ENCODE results near the gene ADA.
A peak's percentile ranks its signal among the peaks of the same experiment; 100 is the strongest.
"Not testable (repeated sequence)": the region's sequence is repeated elsewhere in the genome, so short reads cannot be mapped to it uniquely, and the experiment has no call there.

The ADA gene

DNA sequence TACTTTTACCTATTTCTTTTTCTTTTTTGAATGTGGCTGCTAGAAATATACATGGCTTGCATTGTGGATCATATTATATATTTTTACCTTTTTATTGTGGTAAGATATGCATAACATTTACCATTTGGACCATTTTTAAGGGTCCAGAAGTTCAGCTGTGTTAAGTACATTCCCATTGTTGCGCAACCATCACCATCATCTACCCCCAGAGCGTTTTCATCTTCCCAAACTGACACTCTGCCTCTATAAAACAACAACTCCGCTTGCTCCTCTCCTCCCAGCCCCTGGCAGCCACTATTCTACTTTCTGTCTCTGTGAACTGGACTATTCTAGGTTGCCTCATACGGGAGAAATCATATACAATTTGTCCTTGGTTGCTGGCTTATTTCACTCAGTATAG lies 35.4 kb upstream of the ADA start:
- Mint-ChIP-seq H3K36me3 (no peaks in the 10 kb centered on the region), H3K9me3 (peaks cover 2% of the 10 kb centered on the region), H3K27ac (no peak overlapping the region), H3K27me3 (peaks cover 41% of the 10 kb centered on the region), H3K4me3 (no peak overlapping the region), H3K4me1 (peaks cover 12% of the 10 kb centered on the region)
- ATAC-seq: no peak

DNA sequence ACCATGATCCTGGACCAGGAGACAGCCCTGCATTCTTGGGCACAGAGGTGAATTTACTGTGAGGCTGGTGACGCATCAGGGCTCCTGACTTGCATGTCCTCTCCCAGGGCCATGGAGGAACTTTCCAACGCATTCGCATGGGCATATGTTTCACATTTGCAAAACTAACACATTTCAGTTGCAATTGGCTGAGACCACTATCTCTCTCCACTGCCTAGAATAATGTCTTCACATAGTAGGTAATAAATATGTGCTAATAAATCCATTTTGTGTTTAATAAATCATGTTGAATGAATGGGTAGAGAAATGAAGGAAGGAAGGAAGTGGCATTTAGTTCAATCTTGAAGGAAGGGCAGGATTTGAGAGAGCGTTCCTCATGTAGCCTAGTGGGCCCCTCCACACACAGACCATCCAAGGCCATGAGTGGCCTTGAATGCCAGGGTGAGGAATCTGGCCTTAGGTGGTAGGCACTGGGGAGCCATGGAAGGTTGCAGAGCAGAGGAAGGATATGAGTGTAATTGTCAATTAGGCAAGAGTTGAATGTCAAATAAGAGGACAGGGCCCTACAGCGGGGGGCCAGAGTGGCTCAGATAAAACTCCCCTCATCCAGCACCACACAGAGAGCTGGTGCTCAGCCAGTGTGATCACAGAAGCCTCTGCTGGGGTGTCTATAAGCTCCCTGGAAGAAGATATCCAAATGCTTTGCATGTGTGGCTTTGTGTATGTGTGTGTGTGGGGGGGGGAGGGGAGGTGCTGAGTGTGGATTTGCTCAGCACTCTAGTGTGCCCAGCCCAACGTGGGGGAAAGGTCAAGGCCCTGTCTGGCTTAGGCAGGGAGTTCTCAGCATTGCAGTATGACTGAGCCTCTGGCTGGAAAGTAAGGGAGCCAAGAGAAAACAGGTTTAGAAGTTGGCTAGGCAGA lies 32.8 kb upstream of the ADA start:
- ATAC-seq: no peak
- peaks cover 12% of the 10 kb centered on the region for H3K4me1 Mint-ChIP-seq
- H3K27me3 Mint-ChIP-seq: peaks cover 26% of the 10 kb centered on the region
- H3K9me3 Mint-ChIP-seq: no peaks in the 10 kb centered on the region
- no peaks in the 10 kb centered on the region for H3K36me3 Mint-ChIP-seq
- H3K4me3 Mint-ChIP-seq: no peak overlapping the region
- H3K27ac Mint-ChIP-seq: no peak overlapping the region

DNA sequence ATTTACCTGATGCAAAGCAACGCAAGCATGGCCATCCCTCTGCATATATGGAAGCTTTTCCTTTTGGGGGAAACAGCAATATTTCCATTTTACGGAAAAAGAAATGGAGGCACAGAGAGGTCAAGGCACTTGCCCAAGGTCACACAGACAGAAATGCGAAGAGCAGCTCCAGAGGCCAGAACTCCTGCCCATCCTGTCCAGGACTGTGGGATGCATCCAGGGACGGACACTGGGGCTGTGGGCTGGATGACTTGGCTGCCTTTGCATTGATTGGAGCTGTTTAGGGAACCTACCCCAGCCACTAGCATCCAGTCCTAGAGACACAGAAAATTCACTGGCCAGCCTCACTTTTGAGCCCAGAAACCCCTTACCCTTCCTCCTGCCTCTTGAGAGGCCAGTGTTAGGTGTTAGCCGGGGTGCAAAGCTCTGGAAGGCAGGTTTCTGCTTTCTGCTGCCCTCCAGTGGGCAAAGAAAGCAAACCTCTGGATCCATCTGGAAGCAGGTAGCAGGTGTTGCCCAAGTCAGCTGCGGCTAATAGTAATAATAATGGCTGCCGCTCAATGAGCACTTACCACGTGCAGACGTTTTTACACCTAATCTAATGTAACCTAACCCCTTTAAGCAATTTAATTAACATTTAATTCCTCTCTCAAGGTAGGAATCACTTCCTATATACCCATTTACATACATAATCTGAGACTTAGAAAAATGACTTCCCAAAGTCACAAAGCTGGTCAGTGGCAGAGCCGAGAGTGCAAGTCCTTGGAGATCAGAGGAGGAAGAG lies 32.0 kb upstream of the ADA start:
- Mint-ChIP-seq H3K27ac (no peak overlapping the region), H3K4me1 (peaks cover 12% of the 10 kb centered on the region), H3K36me3 (no peaks in the 10 kb centered on the region), H3K4me3 (no peak overlapping the region), H3K27me3 (peaks cover 19% of the 10 kb centered on the region), H3K9me3 (no peaks in the 10 kb centered on the region)
- ATAC-seq: peak; percentile 80

DNA sequence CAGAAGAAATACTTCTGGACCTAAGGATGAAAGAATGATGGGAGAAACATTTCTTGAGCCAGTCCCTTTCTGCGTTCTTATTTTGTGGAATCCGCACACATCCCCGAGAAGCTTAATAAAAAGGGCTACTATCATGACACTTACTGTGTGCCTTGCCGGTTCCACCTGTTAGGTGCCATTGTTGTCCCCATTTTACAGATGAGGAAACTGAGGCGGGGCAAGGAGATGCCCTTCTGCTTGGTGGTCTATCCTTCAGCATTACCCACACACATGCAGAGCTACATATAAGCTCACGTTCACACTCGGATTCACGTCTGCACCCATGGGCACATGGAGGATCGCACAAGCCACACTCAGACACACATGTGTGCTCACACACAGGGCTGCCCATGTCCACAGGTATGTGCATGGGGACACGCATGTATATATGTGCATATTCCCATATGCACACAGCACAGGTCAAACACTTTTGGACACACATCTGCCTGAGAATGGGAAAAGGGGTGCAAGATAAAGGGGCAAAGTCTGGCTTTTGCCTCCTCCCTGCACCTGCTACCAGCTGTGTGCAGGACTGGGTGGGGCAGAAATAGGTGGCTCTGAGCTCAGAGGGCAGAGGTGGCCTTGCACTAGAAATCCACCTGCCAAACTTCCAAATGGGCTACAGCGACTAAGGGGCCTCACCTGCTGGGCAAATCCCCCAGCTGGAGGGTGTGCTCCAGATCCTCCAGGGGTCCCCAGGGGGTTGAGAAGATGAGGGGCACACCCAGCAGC lies 30.5 kb upstream of the ADA start:
- Mint-ChIP-seq H3K4me1 (peaks cover 12% of the 10 kb centered on the region), H3K27me3 (peaks cover 12% of the 10 kb centered on the region)
- no peak for ATAC-seq

DNA sequence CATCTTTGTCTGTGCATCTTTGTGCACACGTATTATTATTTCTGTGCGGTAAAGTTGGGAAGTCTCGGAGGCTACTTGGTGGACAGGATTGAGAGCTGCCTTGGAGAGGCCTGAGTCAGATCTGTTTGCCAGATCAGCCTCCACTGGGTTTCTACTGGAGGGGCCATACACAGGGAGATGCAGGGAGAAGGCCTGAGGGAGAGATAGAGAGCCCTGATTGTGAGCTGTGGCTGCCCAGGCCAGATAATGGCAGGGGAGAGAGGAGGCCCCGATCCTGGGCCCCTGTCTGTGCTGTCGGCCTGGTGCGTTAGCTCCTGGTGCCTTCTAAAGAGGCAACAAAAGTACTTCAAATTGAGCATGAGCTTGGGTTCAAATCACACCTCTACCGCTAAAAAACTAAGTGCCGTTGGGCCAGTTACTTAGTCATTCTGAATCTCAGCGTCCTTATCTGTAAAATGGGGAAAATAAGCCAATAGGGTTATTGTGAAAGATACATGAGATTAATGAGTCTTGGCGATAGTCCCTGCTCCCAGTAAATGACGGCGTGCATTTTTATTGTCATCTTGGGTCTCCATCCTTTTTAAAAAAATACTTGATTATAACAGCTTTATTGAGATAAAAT lies 27.6 kb upstream of the ADA start:
- Mint-ChIP-seq H3K9me3 (no peaks in the 10 kb centered on the region), H3K4me3 (no peak overlapping the region), H3K27me3 (no peaks in the 10 kb centered on the region), H3K27ac (no peak overlapping the region), H3K36me3 (no peaks in the 10 kb centered on the region), H3K4me1 (peaks cover 5% of the 10 kb centered on the region)
- no peak for ATAC-seq

More for the DNA sequence above, 30.5 kb upstream of the ADA start:
- Mint-ChIP-seq H3K4me3 (no peak overlapping the region), H3K9me3 (no peaks in the 10 kb centered on the region), H3K36me3 (no peaks in the 10 kb centered on the region), H3K27ac (no peak overlapping the region)

DNA sequence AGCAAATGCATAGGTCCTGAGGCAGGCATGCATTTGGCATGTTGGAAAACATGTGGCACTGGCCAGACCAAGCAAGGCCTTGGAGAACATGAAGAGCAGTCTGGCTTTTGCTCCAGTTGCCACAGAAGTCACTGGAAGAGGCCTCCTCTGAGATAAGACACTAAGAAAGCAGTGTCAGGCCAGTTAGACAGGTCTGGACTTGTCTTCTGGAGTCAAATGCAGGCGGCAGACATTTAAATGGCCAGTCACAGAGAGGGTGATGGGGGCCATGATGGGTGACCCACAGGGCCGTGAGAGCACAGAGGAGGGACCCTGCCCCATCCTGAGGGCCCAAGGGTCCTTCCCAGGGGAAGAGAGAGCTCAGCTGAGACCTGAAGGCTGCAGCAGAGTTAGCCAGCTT lies 26.7 kb upstream of the ADA start:
- peak; percentile 41 for ATAC-seq
- H3K4me1 Mint-ChIP-seq: no peaks in the 10 kb centered on the region
- H3K4me3 Mint-ChIP-seq: no peak overlapping the region
- no peaks in the 10 kb centered on the region for H3K27me3 Mint-ChIP-seq
- H3K36me3 Mint-ChIP-seq: no peaks in the 10 kb centered on the region
- no peak overlapping the region for H3K27ac Mint-ChIP-seq
- no peaks in the 10 kb centered on the region for H3K9me3 Mint-ChIP-seq

DNA sequence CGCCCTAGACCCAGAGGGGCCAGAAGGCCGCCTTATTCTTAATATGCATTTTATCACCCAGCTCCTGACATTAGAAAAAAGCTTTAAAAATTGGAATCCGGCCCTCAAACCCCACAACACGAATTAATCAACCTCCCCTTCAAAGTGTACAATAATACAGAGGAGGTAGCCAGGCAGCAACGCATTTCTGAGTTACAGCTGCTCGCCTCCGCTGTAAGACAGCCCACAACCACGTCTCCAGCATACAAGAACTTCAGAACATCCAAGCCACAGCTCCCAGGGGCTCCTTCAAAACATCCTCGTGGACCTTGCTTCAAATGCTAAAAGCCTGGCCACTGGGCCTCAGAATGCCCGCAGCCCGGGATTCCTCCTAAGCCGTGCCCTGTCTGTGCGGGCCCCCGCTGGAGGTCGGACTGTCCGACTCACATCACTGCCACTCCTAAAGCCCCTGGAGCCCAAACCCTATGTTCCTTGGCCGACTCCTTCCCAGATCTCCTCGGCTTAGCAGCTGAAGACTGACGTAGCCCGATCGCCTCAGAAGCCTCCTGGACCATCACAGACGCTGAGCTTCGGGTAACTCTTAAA lies 20.9 kb upstream of the ADA start:
- peaks cover 19% of the 10 kb centered on the region for H3K4me1 Mint-ChIP-seq
- not testable (repeated sequence) for H3K36me3 Mint-ChIP-seq, H3K4me3 Mint-ChIP-seq, H3K27me3 Mint-ChIP-seq, H3K27ac Mint-ChIP-seq, ATAC-seq, H3K9me3 Mint-ChIP-seq

DNA sequence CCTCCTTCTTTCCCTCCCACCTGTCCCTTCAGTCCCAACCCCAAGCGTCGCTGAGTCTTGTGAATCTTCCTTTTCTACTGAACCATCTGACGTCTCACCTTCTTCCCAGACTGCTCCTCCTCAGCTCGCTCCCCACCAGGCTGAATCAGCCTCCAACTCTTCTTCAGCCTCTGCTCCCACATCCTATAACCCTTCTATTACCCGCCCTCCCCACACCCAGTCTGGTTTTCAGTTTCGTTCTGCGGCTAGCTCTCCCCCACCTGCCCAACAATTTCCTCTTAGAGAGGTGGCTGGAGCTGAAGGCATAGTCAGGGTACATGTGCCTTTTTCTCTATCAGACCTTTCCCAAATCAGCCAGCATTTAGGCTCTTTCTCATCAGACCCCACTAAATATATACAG lies 20.0 kb upstream of the ADA start:
- peak; percentile 67 for ATAC-seq
- H3K9me3 Mint-ChIP-seq, H3K36me3 Mint-ChIP-seq, H3K27me3 Mint-ChIP-seq, H3K27ac Mint-ChIP-seq: not testable (repeated sequence)
- Mint-ChIP-seq H3K4me3 (peak overlapping the region; percentile 69), H3K4me1 (peaks cover 19% of the 10 kb centered on the region)

DNA sequence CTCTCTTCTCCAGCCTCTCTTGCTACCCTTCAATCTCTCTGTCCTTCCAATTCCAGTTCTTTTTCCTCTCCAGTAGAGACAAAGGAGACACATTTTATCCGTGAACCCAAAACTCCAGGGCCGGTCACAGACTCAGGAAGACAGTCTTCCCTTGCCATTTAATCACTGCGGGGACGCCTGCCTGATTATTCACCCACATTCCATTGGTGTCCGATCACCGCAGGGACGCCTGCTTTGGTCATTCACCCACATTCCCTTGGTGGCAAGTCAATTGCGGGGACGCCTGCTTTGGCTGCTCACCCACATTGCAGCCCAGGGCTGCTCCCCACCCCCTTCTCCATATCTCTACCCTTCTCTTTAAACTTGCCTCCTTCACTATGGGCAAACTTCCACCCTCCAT lies 19.4 kb upstream of the ADA start:
- H3K9me3 Mint-ChIP-seq, H3K36me3 Mint-ChIP-seq, ATAC-seq, H3K27ac Mint-ChIP-seq, H3K27me3 Mint-ChIP-seq, H3K4me3 Mint-ChIP-seq: not testable (repeated sequence)
- peaks cover 25% of the 10 kb centered on the region for H3K4me1 Mint-ChIP-seq

DNA sequence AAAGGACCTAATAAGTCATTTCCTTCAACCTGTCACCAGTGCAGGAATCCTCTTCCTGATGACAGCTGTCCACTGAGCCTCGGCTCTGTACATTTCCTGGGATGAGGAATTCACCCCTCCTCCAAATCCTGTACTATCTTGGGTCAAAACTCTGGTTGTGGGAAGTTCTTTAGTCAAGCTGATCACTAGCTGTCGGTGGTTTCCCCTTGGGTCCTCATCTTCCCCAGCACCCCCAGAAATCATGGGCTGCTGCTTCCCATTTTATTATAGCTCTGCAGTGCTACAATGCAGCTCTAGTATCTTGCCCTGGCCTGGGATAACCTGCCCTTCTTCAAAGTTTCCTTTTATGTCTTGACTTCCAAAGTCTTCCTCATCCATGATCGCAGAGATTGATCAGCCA lies 14.6 kb upstream of the ADA start:
- Mint-ChIP-seq H3K4me3 (no peak overlapping the region), H3K27ac (no peak overlapping the region), H3K27me3 (no peaks in the 10 kb centered on the region), H3K36me3 (no peaks in the 10 kb centered on the region), H3K9me3 (no peaks in the 10 kb centered on the region), H3K4me1 (peaks cover 25% of the 10 kb centered on the region)
- no peak for ATAC-seq

DNA sequence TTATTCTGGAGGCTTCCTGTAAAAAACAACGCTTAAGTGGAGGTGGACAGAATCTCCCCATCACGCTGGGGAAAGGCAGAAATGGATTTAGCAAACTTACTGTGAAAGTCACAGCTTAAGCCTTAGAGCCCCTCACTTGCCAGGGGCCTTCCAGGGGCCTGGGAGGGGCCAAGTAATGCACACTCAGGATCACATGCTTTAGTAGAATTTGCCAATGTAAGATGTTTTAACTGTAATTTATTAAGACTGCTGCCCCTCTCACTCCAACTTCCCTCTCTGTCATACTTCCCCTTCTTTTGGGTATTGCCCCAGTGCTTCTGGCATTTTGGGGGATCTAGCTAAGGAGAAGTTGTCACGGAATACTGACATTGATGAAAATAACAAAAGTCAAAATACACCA lies 12.6 kb upstream of the ADA start:
- no peaks in the 10 kb centered on the region for H3K36me3 Mint-ChIP-seq
- peak; percentile 49 for ATAC-seq
- no peak overlapping the region for H3K27ac Mint-ChIP-seq
- H3K4me1 Mint-ChIP-seq: peaks cover 20% of the 10 kb centered on the region
- H3K27me3 Mint-ChIP-seq: no peaks in the 10 kb centered on the region
- H3K9me3 Mint-ChIP-seq: no peaks in the 10 kb centered on the region
- no peak overlapping the region for H3K4me3 Mint-ChIP-seq

DNA sequence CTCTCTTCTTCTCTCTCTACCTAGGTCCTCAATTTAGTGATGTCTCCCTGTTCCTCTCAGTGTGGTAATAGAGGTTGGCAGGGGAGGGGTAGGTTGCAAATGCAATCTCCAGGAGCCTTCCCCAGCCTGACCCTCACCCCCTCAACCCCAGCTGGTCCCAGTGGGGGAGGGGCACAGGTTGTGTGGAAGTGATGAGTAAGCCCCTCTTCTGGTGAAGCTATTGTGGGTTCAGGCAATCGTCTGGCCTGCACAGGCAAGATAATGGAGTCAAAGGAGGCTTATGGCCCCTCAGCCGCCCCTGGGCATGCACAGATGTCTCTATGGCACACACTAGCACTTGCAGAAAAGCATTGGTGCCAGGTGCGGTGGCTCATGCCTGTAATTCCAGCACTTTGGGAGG lies 10.8 kb upstream of the ADA start:
- Mint-ChIP-seq H3K4me1 (peaks cover 20% of the 10 kb centered on the region), H3K27ac (no peak overlapping the region), H3K9me3 (no peaks in the 10 kb centered on the region), H3K27me3 (no peaks in the 10 kb centered on the region), H3K36me3 (no peaks in the 10 kb centered on the region), H3K4me3 (no peak overlapping the region)
- ATAC-seq: no peak

DNA sequence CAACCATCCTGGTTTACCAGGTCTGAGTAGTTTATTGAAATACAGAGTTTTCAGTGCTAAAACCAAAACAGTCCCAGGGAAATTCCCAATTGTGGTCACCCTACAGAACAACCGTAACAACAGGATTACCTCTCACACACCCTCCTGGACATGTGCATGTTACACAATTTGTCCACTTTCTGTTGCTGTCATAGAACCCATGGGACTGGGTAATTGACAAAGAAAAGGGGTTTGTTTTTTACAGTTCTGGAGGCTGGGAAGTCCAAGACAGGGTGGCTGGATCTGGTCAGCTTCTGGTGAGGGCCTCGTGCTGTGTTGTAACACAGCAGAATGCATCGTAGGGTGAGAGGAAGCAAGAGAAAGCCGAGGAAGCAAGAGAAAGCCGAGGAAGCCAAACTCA lies 9.1 kb upstream of the ADA start:
- Mint-ChIP-seq H3K9me3 (no peaks in the 10 kb centered on the region), H3K4me3 (no peak overlapping the region), H3K27me3 (no peaks in the 10 kb centered on the region), H3K36me3 (no peaks in the 10 kb centered on the region), H3K4me1 (peaks cover 14% of the 10 kb centered on the region), H3K27ac (peak overlapping the region; percentile 15)
- peak; percentile 62 for ATAC-seq

DNA sequence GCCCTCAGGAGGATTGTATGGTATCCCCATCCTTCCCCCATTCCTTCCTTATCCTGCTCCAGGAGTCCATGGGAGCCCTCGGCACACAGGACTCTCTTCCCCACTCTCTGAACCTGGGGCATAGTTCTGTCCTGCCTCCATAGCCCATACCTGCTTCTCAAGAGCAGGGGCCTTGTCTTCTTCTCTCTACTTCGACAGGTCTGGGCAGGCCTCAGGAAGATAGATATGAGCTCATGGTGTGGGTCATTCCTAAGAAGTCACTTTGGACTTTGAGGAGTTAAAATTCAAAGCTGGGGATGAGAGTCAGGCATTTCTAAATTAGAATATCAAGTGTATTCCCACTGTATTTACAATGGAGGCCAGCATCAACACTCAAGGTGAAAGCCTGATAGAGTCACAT lies 8.4 kb upstream of the ADA start:
- Mint-ChIP-seq H3K9me3 (no peaks in the 10 kb centered on the region), H3K4me3 (no peak overlapping the region), H3K27me3 (no peaks in the 10 kb centered on the region), H3K36me3 (no peaks in the 10 kb centered on the region), H3K4me1 (peaks cover 14% of the 10 kb centered on the region), H3K27ac (peak overlapping the region; percentile 12)
- ATAC-seq: no peak

DNA sequence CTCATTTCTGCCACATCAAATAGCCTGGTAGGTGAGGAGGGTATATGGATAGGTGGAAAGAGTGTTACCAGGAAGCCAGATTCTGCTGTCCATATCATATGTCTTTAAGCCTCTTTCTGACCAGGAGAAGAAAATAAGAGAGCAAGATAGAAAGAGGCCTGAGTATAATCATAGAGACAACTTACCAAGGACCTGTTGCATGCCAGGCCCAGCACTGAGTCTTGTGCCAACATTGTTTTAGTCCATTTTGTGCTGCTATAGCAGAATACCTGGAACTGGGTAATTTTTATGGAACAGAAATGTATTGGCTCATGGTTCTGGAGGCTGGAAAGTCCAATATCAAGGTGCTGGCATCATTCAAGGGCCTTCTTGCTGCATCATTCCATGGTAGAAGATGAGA lies 7.3 kb upstream of the ADA start:
- H3K36me3 Mint-ChIP-seq: no peaks in the 10 kb centered on the region
- no peaks in the 10 kb centered on the region for H3K9me3 Mint-ChIP-seq
- ATAC-seq: no peak
- H3K4me3 Mint-ChIP-seq: no peak overlapping the region
- H3K27me3 Mint-ChIP-seq: no peaks in the 10 kb centered on the region
- peaks cover 5% of the 10 kb centered on the region for H3K4me1 Mint-ChIP-seq
- H3K27ac Mint-ChIP-seq: no peak overlapping the region
